Amniotic epithelial cell (primary cell): ENCODE data around the gene ZNF99.
"Not testable (repeated sequence)": the region's sequence is repeated elsewhere in the genome, so short reads cannot be mapped to it uniquely, and the experiment has no call there.

Experiments
- DNase-seq: peaks from one replicate; pipeline ENCODE4 v3.0.0-alpha.2; 2010; ENCODE audit warnings: low read depth

ZNF99 gene

DNA sequence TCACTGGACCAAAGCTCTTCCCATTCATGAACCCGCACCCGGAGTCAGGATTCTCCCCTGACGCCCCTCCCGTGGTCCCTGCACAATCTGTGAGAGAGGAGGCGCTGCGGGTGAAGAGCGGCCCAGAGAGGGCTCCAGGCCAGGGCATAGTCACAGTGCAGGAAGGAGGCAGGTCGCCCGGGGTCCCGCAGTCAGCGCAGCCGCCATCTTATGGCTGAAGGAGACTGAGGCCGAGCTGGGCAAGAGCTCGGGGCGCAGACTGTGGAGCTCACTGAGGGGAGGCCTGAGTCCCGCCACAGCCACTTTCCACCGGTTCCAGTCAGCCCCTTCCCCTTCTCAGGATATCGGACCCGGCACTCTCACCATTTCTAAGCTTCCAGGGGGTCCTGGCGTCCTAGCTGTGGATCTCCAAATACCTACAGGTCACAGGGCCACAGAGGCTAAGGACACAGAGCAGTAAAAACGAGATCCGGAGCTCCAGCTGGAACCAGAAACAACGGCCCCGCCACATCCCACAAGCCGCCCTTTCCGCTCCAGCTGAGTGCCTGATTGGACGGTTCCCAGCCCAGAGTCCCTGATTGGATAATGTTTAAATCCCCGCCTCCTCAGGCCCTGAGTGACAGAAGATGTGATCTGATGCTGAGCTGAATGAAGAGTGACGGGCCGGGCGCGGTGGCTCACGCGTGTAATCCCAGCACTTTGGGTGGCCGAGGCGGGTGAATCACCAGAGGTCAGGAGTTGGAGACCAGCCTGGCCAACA, at the start of gene ZNF99:
TSS of gene ZNF99 (minus strand) at position 501 of the 760 bp plus-strand sequence. CDS start at position 366, 135 bp downstream.
- no peak for DNase-seq

DNA sequence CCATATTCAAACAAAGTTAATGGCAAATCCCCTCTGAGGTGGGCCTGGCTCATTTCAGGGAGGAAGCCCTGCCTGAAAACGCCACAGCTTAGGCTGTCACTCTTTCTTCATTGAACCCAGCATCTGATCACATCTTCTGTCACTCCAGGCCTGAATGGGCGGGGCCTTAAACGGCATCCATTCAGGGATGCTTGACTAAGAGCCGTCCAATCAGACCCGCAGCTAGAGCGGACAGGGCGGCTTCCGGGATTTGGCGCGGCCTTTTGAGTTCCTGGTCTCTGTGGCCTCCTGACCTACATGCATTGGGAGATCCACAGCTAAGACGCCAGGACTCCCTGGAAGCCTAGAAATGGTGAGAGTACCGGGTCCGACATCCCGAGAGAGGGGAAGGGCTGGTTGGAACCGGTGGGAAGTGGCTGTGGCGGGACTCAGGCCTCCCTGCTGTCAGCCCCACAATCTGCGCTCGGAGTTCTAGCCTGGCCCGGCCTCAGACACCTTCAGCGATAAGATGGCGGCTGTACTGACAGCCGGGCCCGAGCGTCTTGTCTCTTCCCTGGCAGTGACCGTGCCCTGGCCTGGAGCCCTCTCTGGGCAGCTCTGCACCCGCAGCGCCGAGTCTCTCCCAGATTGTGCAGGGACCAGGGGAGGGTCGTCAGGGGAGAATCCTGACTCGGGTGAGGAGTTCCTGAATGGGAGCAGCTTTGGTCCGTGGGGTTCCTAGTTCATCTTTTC, 48.2 kb upstream of the ZNF99 start, which contains the start of gene ZNF723:
TSS of gene ZNF723 (plus strand) at position 261 of the 732 bp plus-strand sequence. CDS start at position 350, 89 bp downstream.
- DNase-seq, result no peak

GRCh38 chr19:22831211-22831610, 47.3 kb upstream of the ZNF99 start:
- no peak for DNase-seq

- no peak for DNase-seq
These were observed 30.2 kb upstream of the ZNF99 start for GRCh38 chr19:22814124-22814523.

GRCh38 chr19:22807061-22807835, 23.3 kb upstream of the ZNF99 start:
- no peak for DNase-seq

DNA sequence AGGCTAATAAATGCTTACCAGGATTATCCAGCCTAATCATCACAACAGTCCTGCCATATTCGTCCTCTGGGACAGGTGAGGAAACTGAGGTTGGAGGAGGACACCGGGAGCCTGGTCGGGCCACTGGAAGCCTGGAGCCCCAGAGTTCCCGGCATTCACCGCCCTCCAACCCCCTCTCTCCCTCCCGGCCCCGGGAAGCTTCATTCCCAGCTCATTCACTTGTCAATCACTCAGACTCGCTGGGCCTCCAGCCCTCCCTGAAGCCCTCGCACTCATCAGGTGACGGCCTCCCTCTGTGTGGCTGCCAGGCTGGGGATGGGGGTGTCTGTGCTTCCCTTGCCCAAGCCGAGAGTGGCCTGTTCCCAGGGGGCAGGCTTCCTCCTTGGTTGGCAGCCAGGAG, 22.5 kb upstream of the ZNF99 start:
- DNase-seq, result no peak

DNA sequence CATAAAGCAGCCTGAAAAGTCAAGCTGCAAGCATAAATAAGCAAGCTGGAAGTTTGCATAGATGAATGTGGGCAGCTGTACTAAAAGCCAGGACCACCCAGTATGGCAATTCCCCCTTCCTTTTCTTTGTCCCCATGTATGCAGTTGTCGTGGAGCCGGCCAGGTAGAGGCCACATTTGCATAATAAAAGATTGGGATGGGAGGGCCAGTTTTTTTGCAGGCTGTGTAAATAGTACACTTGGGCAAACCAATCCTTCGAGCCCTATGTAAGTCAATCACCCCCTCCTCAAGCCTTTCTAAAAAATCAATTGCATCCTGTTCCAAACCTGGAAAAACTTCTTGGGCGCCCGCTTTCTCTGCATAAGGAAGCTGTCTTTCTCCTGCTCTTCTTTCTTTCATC, 13.1 kb upstream of the ZNF99 start:
- DNase-seq, result no peak

DNA sequence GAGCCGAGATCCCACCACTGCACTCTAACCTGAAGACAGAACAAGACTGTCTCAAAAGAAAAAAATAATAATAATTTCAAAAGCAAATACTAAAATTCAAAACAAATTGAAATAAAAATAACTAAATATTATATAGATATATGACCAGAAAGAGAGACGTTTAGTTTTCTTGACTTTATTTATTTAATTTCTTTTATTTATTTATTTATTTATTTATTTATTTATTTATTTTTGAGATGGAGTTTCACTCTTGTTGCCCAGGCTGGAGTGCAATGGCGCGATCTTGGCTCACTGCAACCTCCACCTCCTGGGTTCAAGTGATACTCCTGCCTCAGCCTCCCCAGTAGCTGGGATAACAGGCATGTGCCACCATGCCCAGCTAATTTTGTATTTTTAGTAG, 8.9 kb upstream of the ZNF99 start:
- DNase-seq, result not testable (repeated sequence)

DNA sequence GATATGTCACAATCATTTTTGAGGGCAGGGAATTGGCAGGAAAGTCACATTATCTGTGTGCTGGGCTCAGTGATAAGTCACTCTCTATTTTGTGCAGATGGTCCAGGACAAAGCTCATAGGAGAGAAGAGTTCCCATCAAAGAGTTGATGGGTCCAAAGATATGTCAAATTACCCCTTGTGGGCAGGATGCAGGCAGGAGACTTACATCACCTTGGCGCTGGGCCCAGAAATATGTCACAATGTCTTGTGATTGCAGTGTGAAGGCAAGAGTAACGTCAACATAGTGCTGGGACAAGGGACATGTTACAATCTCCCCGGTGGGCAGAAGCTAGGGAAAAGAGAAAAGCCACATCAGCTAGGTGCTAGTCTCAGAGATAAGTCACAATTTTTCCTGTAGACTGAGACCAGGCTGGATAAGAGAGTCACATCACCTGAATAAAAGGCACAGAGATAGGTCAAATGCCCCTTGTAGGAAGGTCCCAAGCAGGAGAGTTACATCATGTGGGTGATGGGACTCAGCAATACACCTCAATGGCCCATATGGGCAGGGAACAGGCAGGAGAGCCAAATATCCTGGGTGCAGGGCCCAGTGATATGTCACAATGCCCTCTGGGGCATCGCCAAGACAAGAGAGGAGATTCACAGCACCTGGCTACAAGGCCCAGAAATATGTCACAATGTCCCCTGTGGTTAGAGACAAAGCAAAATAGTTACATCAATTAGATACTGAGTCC, 47.9 kb downstream of the ZNF99 start:
- DNase-seq, result no peak

DNA sequence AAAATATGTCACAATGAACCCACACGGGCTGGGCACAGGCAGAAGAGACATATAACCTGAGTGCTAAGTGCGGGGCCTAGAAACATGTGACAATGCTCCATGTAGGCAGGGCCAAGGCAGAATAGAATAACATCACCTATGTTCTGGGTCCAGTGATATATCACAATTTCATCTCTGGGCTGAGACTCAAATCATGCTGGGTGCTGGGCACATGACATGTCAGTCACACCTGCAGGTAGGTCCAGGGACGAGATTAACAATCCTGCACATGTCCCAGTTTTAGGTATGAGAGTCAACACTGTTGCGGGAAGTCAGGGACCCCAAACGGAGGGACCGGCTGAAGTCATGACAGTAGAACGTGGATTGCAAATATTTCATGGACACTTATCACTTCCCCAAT, 50.3 kb downstream of the ZNF99 start:
- DNase-seq, result no peak

- not testable (repeated sequence) for DNase-seq
These were observed 55.7 kb downstream of the ZNF99 start for GRCh38 chr19:22728214-22728613.

GRCh38 chr19:22721533-22721932, 62.4 kb downstream of the ZNF99 start:
- DNase-seq, result not testable (repeated sequence)

- DNase-seq, result no peak
These were observed 75.0 kb downstream of the ZNF99 start for GRCh38 chr19:22708983-22709382.

DNA sequence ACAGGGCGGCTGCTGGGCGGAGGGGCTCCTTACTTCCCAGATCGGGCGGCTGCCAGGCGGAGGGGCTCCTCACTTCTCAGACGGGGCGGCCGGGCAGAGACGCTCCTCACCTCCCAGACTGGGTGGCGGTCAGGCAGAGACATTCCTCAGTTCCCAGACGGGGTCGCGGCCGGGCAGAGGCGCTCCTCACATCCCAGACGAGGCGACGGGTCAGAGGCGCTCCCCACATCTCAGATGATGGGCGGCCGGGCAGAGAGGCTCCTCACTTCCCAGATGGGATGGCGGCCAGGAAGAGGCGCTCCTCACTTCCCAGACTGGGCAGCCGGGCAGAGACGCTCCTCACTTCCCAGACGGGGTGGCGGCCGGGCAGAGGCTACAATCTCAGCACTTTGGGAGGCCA, 80.9 kb downstream of the ZNF99 start:
- not testable (repeated sequence) for DNase-seq

GRCh38 chr19:22702661-22703060, 81.3 kb downstream of the ZNF99 start:
- not testable (repeated sequence) for DNase-seq
